IMR-90 (cell line): ENCODE data around the gene GGT6. TPM values are rescaled to one million over a fixed set of nuclear protein-coding genes. Genes with fewer than 3 reads are reported as not detected.

Experiments used
- ATAC-seq: fragments of 200-7000 bp; cut with Tn5 transposase; 2 replicates; pipeline ENCODE4 v1.9.1; 2020; ENCODE audit warnings: low read depth, mild to moderate bottlenecking, moderate library complexity
- BruUV-seq: library from RNA; stranded (reverse); fragments of 400-500 nt; replicated peaks from 2 replicates; lab custom pipeline; 2021; lab: Mats Ljungman, UMichigan
- CTCF ChIA-PET: fragments of 300-600 bp; formaldehyde crosslinking; extraction: SDS; loops from one replicate; lab custom pipeline; 2021; ENCODE audit warnings: antibody characterized with exemption; lab: Yijun Ruan, JAX
- POLR2A ChIA-PET: fragments of 300-600 bp; sonication (Branson Sonifier 250); formaldehyde crosslinking; loops from one replicate; lab custom pipeline; 2022; ENCODE audit warnings: antibody characterized with exemption; ENCODE audit not compliant: unreplicated experiment; lab: Charles Lee
- DNase-seq: peaks from one replicate; pipeline ENCODE4 v3.0.0; 2013
- H2AFZ ChIP-seq: replicated peaks from 2 replicates; pipeline ENCODE3; 2013; ENCODE audit warnings: low read length, mild to moderate bottlenecking; ENCODE audit not compliant: poor library complexity
- H2AK5ac ChIP-seq: 2 replicates; pipeline ENCODE4 v1.6.1; 2013; ENCODE audit warnings: low read depth, low read length, inconsistent platforms
- H2AK9ac ChIP-seq: replicated peaks from 2 replicates; pipeline ENCODE3; 2013; ENCODE audit warnings: mild to moderate bottlenecking, low read depth, low read length, moderate library complexity; ENCODE audit not compliant: poor library complexity
- H2BK120ac ChIP-seq: 2 replicates; pipeline ENCODE4 v1.6.1; 2013; ENCODE audit warnings: low read depth, low read length, inconsistent platforms
- H2BK15ac ChIP-seq: 3 replicates; pipeline ENCODE4 v1.6.1; 2013; ENCODE audit warnings: low read depth, low read length, inconsistent platforms
- H2BK20ac ChIP-seq: 2 replicates; pipeline ENCODE4 v1.6.1; 2013; ENCODE audit warnings: low read depth, mild to moderate bottlenecking, inconsistent platforms, low read length, moderate library complexity
- H2BK5ac ChIP-seq: 2 replicates; pipeline ENCODE4 v1.6.1; 2013; ENCODE audit warnings: mild to moderate bottlenecking, low read depth, low read length, inconsistent platforms; ENCODE audit not compliant: poor library complexity, severe bottlenecking
- H3K14ac ChIP-seq: replicated peaks from 2 replicates; pipeline ENCODE4 v1.6.1; 2013; ENCODE audit warnings: low read depth, low read length, inconsistent platforms
- H3K18ac ChIP-seq: 2 replicates; pipeline ENCODE4 v1.6.1; 2013; ENCODE audit warnings: low read depth, low read length, control low read depth
- H3K23ac ChIP-seq: 2 replicates; pipeline ENCODE4 v1.6.1; 2013; ENCODE audit warnings: low read depth, low read length, inconsistent platforms
- H3K27ac ChIP-seq: 2 replicates; pipeline ENCODE4 v1.5.1; 2013; ENCODE audit warnings: mild to moderate bottlenecking, control low read depth, low read length; ENCODE audit not compliant: insufficient read depth
- H3K27me3 ChIP-seq: 2 replicates; pipeline ENCODE4 v1.6.1; 2013; ENCODE audit warnings: low read length; ENCODE audit not compliant: control insufficient read depth, insufficient read depth
- H3K36me3 ChIP-seq: 2 replicates; pipeline ENCODE4 v1.6.1; 2013; ENCODE audit warnings: low read length, mixed read lengths; ENCODE audit not compliant: control insufficient read depth, insufficient read depth
- H3K4ac ChIP-seq: 2 replicates; pipeline ENCODE4 v1.6.1; 2013; ENCODE audit warnings: low read depth, low read length, inconsistent platforms
- H3K4me1 ChIP-seq: 2 replicates; pipeline ENCODE4 v1.6.1; 2013; ENCODE audit warnings: low read length, mixed read lengths; ENCODE audit not compliant: control insufficient read depth, insufficient read depth
- H3K4me2 ChIP-seq: 2 replicates; pipeline ENCODE4 v1.6.1; 2013; ENCODE audit warnings: low read depth, mild to moderate bottlenecking, control low read depth, low read length, moderate library complexity
- H3K4me3 ChIP-seq: 2 replicates; pipeline ENCODE4 v1.5.1; 2013; ENCODE audit warnings: low read depth, mild to moderate bottlenecking, control low read depth, low read length, moderate library complexity; ENCODE audit not compliant: insufficient read depth
- H3K56ac ChIP-seq: 2 replicates; pipeline ENCODE4 v1.6.1; 2013; ENCODE audit warnings: low read length, inconsistent platforms; ENCODE audit not compliant: insufficient read depth; ENCODE audit errors: extremely low read depth
- H3K79me1 ChIP-seq, 2 experiments: 2 replicates each; pipeline ENCODE4 v1.6.1; 2013; ENCODE audit warnings: low read length in 2 of 2, inconsistent platforms in 1 of 2, low read depth in 1 of 2
- H3K9ac ChIP-seq: 2 replicates; pipeline ENCODE4 v1.6.1; 2013; ENCODE audit warnings: low read depth, low read length, control low read depth
- H3K9me1 ChIP-seq: 2 replicates; pipeline ENCODE4 v1.6.1; 2013; ENCODE audit warnings: low read length, inconsistent platforms; ENCODE audit not compliant: insufficient read depth
- H3K9me3 ChIP-seq: 2 replicates; pipeline ENCODE4 v1.6.1; 2013; ENCODE audit warnings: low read length; ENCODE audit not compliant: control insufficient read depth, insufficient read depth
- H4K20me1 ChIP-seq: 2 replicates; pipeline ENCODE4 v1.6.1; 2013; ENCODE audit warnings: low read length, inconsistent platforms; ENCODE audit not compliant: insufficient read depth
- H4K5ac ChIP-seq: 2 replicates; pipeline ENCODE4 v1.6.1; 2013; ENCODE audit warnings: mild to moderate bottlenecking, low read depth, low read length, control low read depth
- H4K8ac ChIP-seq, 2 experiments: 2 replicates each; pipeline ENCODE4 v1.6.1; 2013; ENCODE audit warnings: low read depth in 2 of 2, low read length in 2 of 2, control low read depth in 1 of 2, inconsistent platforms in 1 of 2
- H4K91ac ChIP-seq: 2 replicates; pipeline ENCODE4 v1.6.1; 2013; ENCODE audit warnings: low read depth, low read length, inconsistent platforms; ENCODE audit not compliant: insufficient read depth
- BHLHE40 ChIP-seq: fragments of 150-350 bp; IDR thresholded peaks from 2 replicates; pipeline ENCODE4 v1.6.1; 2016; ENCODE audit warnings: mild to moderate bottlenecking, low read depth, low read length
- CHD1 ChIP-seq: IDR thresholded peaks from 2 replicates; pipeline ENCODE4 v1.6.1; 2012; ENCODE audit warnings: low read depth, low read length, improper control_type of control experiment
- FOS ChIP-seq: fragments of 150-350 bp; IDR thresholded peaks from 2 replicates; pipeline ENCODE4 v1.6.1; 2016; ENCODE audit warnings: low read depth, low read length
- MAFK ChIP-seq: IDR thresholded peaks from 2 replicates; pipeline ENCODE4 v1.6.1; 2012; ENCODE audit warnings: low read depth, low read length, improper control_type of control experiment
- MAZ ChIP-seq: IDR thresholded peaks from 2 replicates; pipeline ENCODE4 v1.6.1; 2012; ENCODE audit warnings: low read depth, mild to moderate bottlenecking, low read length, improper control_type of control experiment, moderate library complexity, borderline replicate concordance
- MXI1 ChIP-seq: IDR thresholded peaks from 2 replicates; pipeline ENCODE4 v1.6.1; 2012; ENCODE audit warnings: low read depth, mild to moderate bottlenecking, low read length, moderate library complexity, borderline replicate concordance
- NFE2L2 ChIP-seq: fragments of 150-350 bp; IDR thresholded peaks from 2 replicates; pipeline ENCODE4 v1.6.1; 2016; ENCODE audit warnings: low read depth, mild to moderate bottlenecking, low read length
- RFX5 ChIP-seq: IDR thresholded peaks from 2 replicates; pipeline ENCODE4 v1.8.0; 2012; ENCODE audit warnings: low read depth, mild to moderate bottlenecking, low read length, moderate library complexity
- WGBS, 2 experiments: methylation state at CpG; one replicate each; pipeline versions ENCODE4 v1.1.5 to v1.1.7; 2013; ENCODE audit warnings: missing lambda C conversion rate in 2 of 2; ENCODE audit not compliant: insufficient read length in 1 of 2; ENCODE audit errors: extremely low coverage in 2 of 2; 5-methylcytosine and 5-hydroxymethylcytosine counted together
- dilution Hi-C: fragments of 300-500 bp; cut with HindIII; formaldehyde crosslinking; loops from one replicate; pipeline ENCODE4 v1.14.3; 2018; ENCODE audit warnings: low sequenced_read_pairs; ENCODE audit not compliant: unreplicated experiment
- in situ Hi-C: fragments of 300-500 bp; cut with MboI; formaldehyde crosslinking; loops from 3 replicates; pipeline ENCODE4 v1.14.3; 2019; ENCODE audit warnings: low sequenced_read_pairs, inconsistent platforms, mixed read lengths
- intact Hi-C: fragments of 100-400 bp; cut with micrococcal nuclease; formaldehyde crosslinking; loops from 2 replicates; pipeline ENCODE4 v1.10.0; 2022
- polyA plus RNA-seq, 3 experiments: library from polyadenylated mRNA; depleted of rRNA; stranded (reverse); fragments of >200 nt; gene quantifications; 2 replicates each; pipeline ENCODE4 v1.2.3, GENCODE V29; 2012; ENCODE audit warnings: low replicate concordance in 1 of 3
- total RNA-seq: library from RNA; depleted of rRNA; stranded (reverse); fragments of >200 nt; gene quantifications from 2 replicates; pipeline ENCODE4 v1.2.3, GENCODE V29; 2012

Gene GGT6
- total and polyA plus RNA-seq, 2 of the 4 experiments (the other 2 are of a cell fraction), result not detected

DNA sequence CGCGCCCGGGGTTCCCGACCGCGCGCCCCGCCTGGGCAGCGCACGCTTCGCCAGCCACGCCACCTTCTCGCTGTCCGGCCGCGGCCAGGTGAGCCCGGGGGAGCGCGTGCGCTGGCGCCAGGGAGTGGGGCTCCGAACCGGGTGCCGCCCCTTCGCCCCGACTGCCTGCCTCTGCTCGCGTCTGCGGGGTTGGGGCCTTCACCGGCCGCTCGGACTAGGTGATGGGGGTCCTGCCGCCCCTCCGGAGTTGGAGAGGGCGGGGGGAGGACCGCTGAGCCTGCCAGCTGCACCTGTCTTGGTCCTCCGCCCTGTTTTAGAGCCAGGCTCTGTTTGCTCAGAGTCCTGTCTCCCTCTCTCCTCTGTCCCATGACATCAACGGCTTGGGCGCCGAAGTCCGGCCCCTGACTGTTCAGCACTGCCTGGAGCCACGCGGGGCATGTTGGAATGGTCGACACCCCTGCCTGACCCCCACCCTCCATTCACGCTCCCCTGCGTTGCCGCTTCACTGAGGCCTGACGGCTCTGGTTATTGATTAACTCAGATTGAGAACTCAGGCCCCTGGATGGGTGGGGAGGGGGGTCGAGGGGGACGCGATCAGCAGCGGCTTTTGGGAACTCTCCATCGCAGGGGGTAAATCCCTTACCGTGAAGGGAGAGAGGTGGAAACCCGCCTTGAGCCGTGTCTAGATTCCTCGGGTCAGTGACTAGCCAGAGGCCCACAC, 24.7 kb upstream of the GGT6 start:
- H3K4me2 ChIP-seq, result no peak overlapping the region
- H3K4ac ChIP-seq, result no peak overlapping the region
- no peak overlapping the region for H3K9ac ChIP-seq
- no peak overlapping the region for H2BK120ac ChIP-seq
- in situ Hi-C loops (no loop called here), intact Hi-C loops (no loop called here), dilution Hi-C loops (no loop called here)
- H4K5ac ChIP-seq, result no peak overlapping the region
- H3K27ac ChIP-seq, result no peak overlapping the region
- H4K8ac ChIP-seq, result no peak overlapping the region
- BruUV-seq, result no TSS peak
- no peak overlapping the region for H3K18ac ChIP-seq
- H3K36me3 ChIP-seq, result no peaks in the 10 kb centered on the region
- DNase-seq (no peak), ATAC-seq (no peak)
- H3K9me1 ChIP-seq, result no peaks in the 10 kb centered on the region
- no peak overlapping the region for H2AK5ac ChIP-seq
- no peak overlapping the region for H3K14ac ChIP-seq
- H4K20me1 ChIP-seq, result no peaks in the 10 kb centered on the region
- POLR2A ChIA-PET, result no interaction called here
- H3K56ac ChIP-seq, result no peak overlapping the region
- no peak overlapping the region for H2AFZ ChIP-seq
- CTCF ChIA-PET, result no interaction called here
- H3K4me1 ChIP-seq, result no peaks in the 10 kb centered on the region; the same call in 1 of the 2 replicates
- no peak overlapping the region for H2BK15ac ChIP-seq
- H2BK20ac ChIP-seq, result no peak overlapping the region
- H3K79me1 ChIP-seq, result no peaks in the 10 kb centered on the region
- no peak overlapping the region for H2AK9ac ChIP-seq
- H2BK5ac ChIP-seq, result no peak overlapping the region
- H3K9me3 ChIP-seq, result no peaks in the 10 kb centered on the region
- no peak for TF ChIP-seq FOS
- TF ChIP-seq CHD1, result no peak
- no peak for TF ChIP-seq MXI1
- TF ChIP-seq MAZ, result no peak
- TF ChIP-seq MAFK, result no peak
- no peak for TF ChIP-seq RFX5
- no peak for TF ChIP-seq NFE2L2
- no peak for TF ChIP-seq BHLHE40
- no peak overlapping the region for H4K91ac ChIP-seq
- peaks cover 79% of the 10 kb centered on the region for H3K27me3 ChIP-seq
- 4% methylated on average over 15 of the region's 57 CpGs; no CpG with 5 or more reads in 1 of the 2 experiments for WGBS, 2 experiments
- H3K4me3 ChIP-seq, result no peak overlapping the region
- H3K23ac ChIP-seq, result no peak overlapping the region
